Breast epithelium (tissue), 4 donors: ENCODE data around the gene NTHL1. TPM values are rescaled to one million over a fixed set of nuclear protein-coding genes. Genes with fewer than 3 reads are reported as not detected.

Experiments used
- DNase-seq, 2 donors: peaks; one replicate each; pipeline ENCODE4 v3.0.0-alpha.2; 2019; ENCODE audit warnings: low spot score in 2 of 2
- H3K27ac ChIP-seq, 2 donors: fragments of 200-600 bp; sonication (generic) in 1 of 2; one replicate each; pipeline ENCODE4 v1.5.1; 2016 to 2019; ENCODE audit warnings: mild to moderate bottlenecking in 1 of 2
- H3K27me3 ChIP-seq, 2 donors: fragments of 200-600 bp; sonication (generic) in 1 of 2; one replicate each; pipeline versions ENCODE4 v1.5.1 to v1.6.0; 2017 to 2019; ENCODE audit warnings: control low read depth in 1 of 2, mild to moderate bottlenecking in 1 of 2
- H3K36me3 ChIP-seq: fragments of 200-600 bp; one replicate; pipeline ENCODE4 v1.5.1; 2019
- H3K4me1 ChIP-seq, 2 donors: fragments of 200-600 bp; sonication (generic); one replicate each; pipeline ENCODE4 v1.5.1; 2016 to 2019; ENCODE audit warnings: control low read depth in 1 of 2
- H3K4me3 ChIP-seq, 3 donors: fragments of 200-600 bp; sonication (generic); 1 replicate in 2 of 3; 2 replicates in 1 of 3; pipeline ENCODE4 v1.5.1; 2016 to 2019; ENCODE audit warnings: mild to moderate bottlenecking in 3 of 3, moderate library complexity in 2 of 3
- H3K9me3 ChIP-seq, 2 donors: fragments of 200-600 bp; sonication (generic) in 1 of 2; one replicate each; pipeline ENCODE4 v1.5.1; 2016 to 2019; ENCODE audit warnings: control low read depth in 1 of 2
- CTCF ChIP-seq, 3 donors: fragments of 450-650 bp; IDR thresholded peaks; one replicate each; pipeline ENCODE4 v1.5.1; 2016 to 2017; ENCODE audit warnings: antibody characterized with exemption in 3 of 3, mild to moderate bottlenecking in 3 of 3, moderate library complexity in 3 of 3
- POLR2A ChIP-seq: fragments of 450-650 bp; IDR thresholded peaks from one replicate; pipeline ENCODE4 v1.6.1; 2016; ENCODE audit warnings: antibody characterized with exemption, mild to moderate bottlenecking, moderate library complexity
- POLR2AphosphoS5 ChIP-seq, 3 donors: sonication (generic); formaldehyde crosslinking; IDR thresholded peaks; one replicate each; pipeline ENCODE4 v1.6.1; 2017; ENCODE audit warnings: antibody characterized with exemption in 3 of 3
- intact Hi-C: fragments of 100-400 bp; cut with DNase I; formaldehyde crosslinking; loops from one replicate; pipeline ENCODE4 v1.15.1; 2023; ENCODE audit warnings: low total_unique reads
- total RNA-seq, 3 donors: library from RNA; depleted of rRNA; stranded (reverse); fragments of >200 nt; gene quantifications; one replicate each; pipeline ENCODE4 v1.1.0, GENCODE V29; 2016

NTHL1 gene
- total RNA-seq, 3 donors from 2014 or later = 10.6 to 27.9 (median 16.1) TPM

GRCh38 chr16:2001456-2002355 lies 45.9 kb downstream of the NTHL1 start:
- H3K36me3 ChIP-seq = peaks cover 12% of the 10 kb centered on the region

GRCh38 chr16:2001035-2001434 lies 46.6 kb downstream of the NTHL1 start:
- Histone ChIP-seq H3K4me1 (peaks cover 4 to 16% of the 10 kb centered on the region in 2 donors), H3K4me3 (no peak overlapping the region), H3K36me3 (peaks cover 12% of the 10 kb centered on the region), H3K27ac (no peak overlapping the region), H3K27me3 (no peaks in the 10 kb centered on the region), H3K9me3 (no peaks in the 10 kb centered on the region)
- intact Hi-C loops = no loop called here
- DNase-seq = no peak
- no peak for TF ChIP-seq POLR2AphosphoS5 (IDR thresholded peaks at IDR 0.05)
- TF ChIP-seq CTCF (IDR thresholded peaks at IDR 0.05) = no peak
- TF ChIP-seq POLR2A = no peak

More at GRCh38 chr16:2001456-2002355, 45.9 kb downstream of the NTHL1 start:
- Histone ChIP-seq H3K27me3 (no peaks in the 10 kb centered on the region), H3K9me3 (no peaks in the 10 kb centered on the region), H3K4me3 (no peak overlapping the region), H3K27ac (no peak overlapping the region), H3K4me1 (peaks cover 4 to 16% of the 10 kb centered on the region in 2 donors)
- TF ChIP-seq CTCF (IDR thresholded peaks at IDR 0.05) (no peak), POLR2A (no peak), POLR2AphosphoS5 (IDR thresholded peaks at IDR 0.05) (no peak)
- intact Hi-C loops = no loop called here
- no peak for DNase-seq

GRCh38 chr16:1999866-2000514 lies 47.6 kb downstream of the NTHL1 start:
- TF ChIP-seq POLR2A (no peak), POLR2AphosphoS5 (IDR thresholded peaks at IDR 0.05) (no peak), CTCF (IDR thresholded peaks at IDR 0.05) (no peak)
- Histone ChIP-seq H3K27ac (no peak overlapping the region), H3K9me3 (no peaks in the 10 kb centered on the region), H3K36me3 (peaks cover 12% of the 10 kb centered on the region), H3K4me3 (no peak overlapping the region), H3K4me1 (peaks cover 4 to 7% of the 10 kb centered on the region in 2 donors), H3K27me3 (no peaks in the 10 kb centered on the region)
- no peak for DNase-seq
- intact Hi-C loops = no loop called here

- no peaks in the 10 kb centered on the region for H3K9me3 ChIP-seq
- no peaks in the 10 kb centered on the region for H3K27me3 ChIP-seq
- H3K4me1 ChIP-seq = peaks cover 1 to 3% of the 10 kb centered on the region in 2 donors
- peak overlapping the region in 1 of 2 donors; percentile 12 for H3K27ac ChIP-seq
- no peak for DNase-seq
- TF ChIP-seq POLR2A = no peak
- no peak for TF ChIP-seq POLR2AphosphoS5 (IDR thresholded peaks at IDR 0.05)
- TF ChIP-seq CTCF (IDR thresholded peaks at IDR 0.05) = no peak
- intact Hi-C loops = no loop called here
- no peak overlapping the region for H3K4me3 ChIP-seq
- H3K36me3 ChIP-seq = peaks cover 12% of the 10 kb centered on the region
Measured at GRCh38 chr16:1998852-1999801, 48.5 kb downstream of the NTHL1 start.
